H9 (cell line): ENCODE results near the gene NUDT7. TPM values are rescaled to one million over a fixed set of nuclear protein-coding genes. Genes with fewer than 3 reads are reported as not detected.

Experiments
- DNase-seq: peaks from one replicate; pipeline ENCODE4 v3.0.0-alpha.2; 2017
- H2AFZ ChIP-seq: one replicate; pipeline ENCODE4 v1.6.1; 2013; ENCODE audit warnings: mild to moderate bottlenecking, low read length, control low read depth, moderate library complexity
- H2AK5ac ChIP-seq: 2 replicates; pipeline ENCODE4 v1.6.1; 2013; ENCODE audit warnings: low read length, control low read depth, mixed read lengths; ENCODE audit not compliant: insufficient read length
- H2BK120ac ChIP-seq: one replicate; pipeline ENCODE4 v1.6.1; 2013; ENCODE audit warnings: low read depth, mild to moderate bottlenecking, low read length, control low read depth, inconsistent platforms; ENCODE audit not compliant: poor library complexity, severe bottlenecking
- H2BK12ac ChIP-seq: 2 replicates; pipeline ENCODE4 v1.6.1; 2013; ENCODE audit warnings: low read length, control low read depth, mixed read lengths, low read depth; ENCODE audit not compliant: insufficient read length
- H2BK15ac ChIP-seq: 2 replicates; pipeline ENCODE4 v1.6.1; 2013; ENCODE audit warnings: low read depth, low read length, control low read depth
- H2BK20ac ChIP-seq: one replicate; pipeline ENCODE4 v1.6.1; 2013; ENCODE audit warnings: low read depth, mild to moderate bottlenecking, low read length, control low read depth, inconsistent platforms; ENCODE audit not compliant: poor library complexity, severe bottlenecking
- H2BK5ac ChIP-seq: 2 replicates; pipeline ENCODE4 v1.6.1; 2013; ENCODE audit warnings: low read length, control low read depth, mixed read lengths; ENCODE audit not compliant: insufficient read length
- H3K14ac ChIP-seq: 2 replicates; pipeline ENCODE4 v1.6.1; 2013; ENCODE audit warnings: low read length, control low read depth; ENCODE audit not compliant: insufficient read depth
- H3K18ac ChIP-seq: 2 replicates; pipeline ENCODE4 v1.6.1; 2013; ENCODE audit warnings: low read depth, mild to moderate bottlenecking, mixed read lengths, low read length, control low read depth; ENCODE audit not compliant: insufficient read length
- H3K23ac ChIP-seq: 2 replicates; pipeline ENCODE4 v1.6.1; 2013; ENCODE audit warnings: low read length, control low read depth, mixed read lengths, low read depth; ENCODE audit not compliant: insufficient read length
- H3K23me2 ChIP-seq: 2 replicates; pipeline ENCODE4 v1.6.1; 2013; ENCODE audit warnings: low read depth, mild to moderate bottlenecking, mixed read lengths, low read length, control low read depth; ENCODE audit not compliant: insufficient read length, poor library complexity, severe bottlenecking
- H3K27ac ChIP-seq: 2 replicates; pipeline ENCODE4 v1.5.1; 2013; ENCODE audit warnings: low read length, control low read depth, mixed read lengths, low read depth; ENCODE audit not compliant: insufficient read length
- H3K27me3 ChIP-seq: 2 replicates; pipeline ENCODE4 v1.6.1; 2013; ENCODE audit warnings: low read length, control low read depth, inconsistent platforms; ENCODE audit not compliant: insufficient read depth
- H3K4ac ChIP-seq: 2 replicates; pipeline ENCODE4 v1.6.1; 2013; ENCODE audit warnings: low read depth, mild to moderate bottlenecking, control low read depth, inconsistent platforms, low read length, moderate library complexity
- H3K4me1 ChIP-seq: 2 replicates; pipeline ENCODE4 v1.6.1; 2013; ENCODE audit warnings: low read length, control low read depth, inconsistent platforms; ENCODE audit not compliant: insufficient read depth
- H3K4me2 ChIP-seq: 2 replicates; pipeline ENCODE4 v1.6.1; 2013; ENCODE audit warnings: low read length, control low read depth, mixed read lengths; ENCODE audit not compliant: insufficient read length, insufficient read depth
- H3K56ac ChIP-seq: 2 replicates; pipeline ENCODE4 v1.6.1; 2013; ENCODE audit warnings: low read depth, mild to moderate bottlenecking, mixed read lengths, low read length, control low read depth; ENCODE audit not compliant: insufficient read length
- H3K79me1 ChIP-seq: 2 replicates; pipeline ENCODE4 v1.6.1; 2013; ENCODE audit warnings: low read depth, mild to moderate bottlenecking, moderate library complexity, low read length, control low read depth, inconsistent platforms; ENCODE audit not compliant: insufficient read depth, poor library complexity, severe bottlenecking
- H3K79me2 ChIP-seq: 2 replicates; pipeline ENCODE4 v1.6.1; 2013; ENCODE audit warnings: low read length, control low read depth, inconsistent platforms; ENCODE audit not compliant: insufficient read depth
- H3K9ac ChIP-seq: 2 replicates; pipeline ENCODE4 v1.6.1; 2013; ENCODE audit warnings: low read length, control low read depth, mixed read lengths; ENCODE audit not compliant: insufficient read length; ENCODE audit errors: extremely low read depth
- H3K9me3 ChIP-seq: one replicate; pipeline ENCODE4 v1.6.1; 2013; ENCODE audit warnings: low read depth, low read length, inconsistent platforms; ENCODE audit not compliant: control insufficient read depth
- H3T11ph ChIP-seq: one replicate; pipeline ENCODE4 v1.6.1; 2013; ENCODE audit warnings: mild to moderate bottlenecking, low read length, control low read depth, inconsistent platforms
- H4K20me1 ChIP-seq: one replicate; pipeline ENCODE4 v1.6.1; 2013; ENCODE audit not compliant: control insufficient read depth, insufficient read length, insufficient read depth
- H4K5ac ChIP-seq: 2 replicates; pipeline ENCODE4 v1.6.1; 2013; ENCODE audit warnings: low read depth, mild to moderate bottlenecking, mixed read lengths, low read length, control low read depth; ENCODE audit not compliant: insufficient read length
- H4K8ac ChIP-seq: replicated peaks from 2 replicates; pipeline ENCODE4 v1.6.1; 2013; ENCODE audit warnings: low read length, control low read depth, mixed read lengths, low read depth; ENCODE audit not compliant: insufficient read length
- H4K91ac ChIP-seq: 2 replicates; pipeline ENCODE4 v1.6.1; 2013; ENCODE audit warnings: low read depth, mild to moderate bottlenecking, moderate library complexity, mixed read lengths, low read length, control low read depth; ENCODE audit not compliant: insufficient read length
- H3K27ac Mint-ChIP-seq, 3 experiments: 2 replicates in 2 of 3; 3 replicates in 1 of 3; pipeline ENCODE4 v1.8.0; 2020 to 2021; ENCODE audit warnings: mixed read lengths in 3 of 3, mild to moderate bottlenecking in 1 of 3, moderate library complexity in 1 of 3
- H3K27me3 Mint-ChIP-seq: 2 replicates; pipeline ENCODE4 v1.8.0; 2021; ENCODE audit warnings: low read depth, mild to moderate bottlenecking, moderate library complexity, mixed read lengths
- H3K36me3 Mint-ChIP-seq, 3 experiments: 2 replicates in 2 of 3; 3 replicates in 1 of 3; pipeline ENCODE4 v1.8.0; 2020 to 2021; ENCODE audit warnings: low read depth in 3 of 3, mixed read lengths in 3 of 3; ENCODE audit not compliant: insufficient read depth in 1 of 3
- H3K4me1 Mint-ChIP-seq, 2 experiments: 2 replicates each; pipeline ENCODE4 v1.8.0; 2020; ENCODE audit warnings: mixed read lengths in 2 of 2
- H3K4me3 Mint-ChIP-seq, 2 experiments: 2 replicates in 1 of 2; 3 replicates in 1 of 2; pipeline ENCODE4 v1.8.0; 2020 to 2021; ENCODE audit warnings: mild to moderate bottlenecking in 2 of 2, mixed read lengths in 2 of 2, moderate library complexity in 1 of 2
- H3K9me3 Mint-ChIP-seq, 2 experiments: 2 replicates in 1 of 2; 3 replicates in 1 of 2; pipeline ENCODE4 v1.8.0; 2020; ENCODE audit warnings: mild to moderate bottlenecking in 2 of 2, mixed read lengths in 2 of 2, moderate library complexity in 1 of 2
- CTCF ChIP-seq: fragments of 200-600 bp; sonication (generic); conservative IDR thresholded peaks from 3 replicates; pipeline ENCODE4 v1.8.0; 2021; ENCODE audit warnings: antibody characterized with exemption, mild to moderate bottlenecking
- WGBS: extraction: QIAGEN DNeasy Blood & Tissue Kit; methylation state at CpG from one replicate; pipeline ENCODE4 v1.1.7; 2013; ENCODE audit warnings: missing lambda C conversion rate, low lambda C conversion rate, mixed read lengths; ENCODE audit not compliant: insufficient read length; ENCODE audit errors: extremely low coverage; 5-methylcytosine and 5-hydroxymethylcytosine counted together
- total RNA-seq: library from RNA; stranded (reverse); gene quantifications from 2 replicates; pipeline ENCODE4 v1.2.1, GENCODE V29; 2021

NUDT7 gene
- total RNA-seq, 1 experiment from 2014 or later, result 6.8 TPM

DNA sequence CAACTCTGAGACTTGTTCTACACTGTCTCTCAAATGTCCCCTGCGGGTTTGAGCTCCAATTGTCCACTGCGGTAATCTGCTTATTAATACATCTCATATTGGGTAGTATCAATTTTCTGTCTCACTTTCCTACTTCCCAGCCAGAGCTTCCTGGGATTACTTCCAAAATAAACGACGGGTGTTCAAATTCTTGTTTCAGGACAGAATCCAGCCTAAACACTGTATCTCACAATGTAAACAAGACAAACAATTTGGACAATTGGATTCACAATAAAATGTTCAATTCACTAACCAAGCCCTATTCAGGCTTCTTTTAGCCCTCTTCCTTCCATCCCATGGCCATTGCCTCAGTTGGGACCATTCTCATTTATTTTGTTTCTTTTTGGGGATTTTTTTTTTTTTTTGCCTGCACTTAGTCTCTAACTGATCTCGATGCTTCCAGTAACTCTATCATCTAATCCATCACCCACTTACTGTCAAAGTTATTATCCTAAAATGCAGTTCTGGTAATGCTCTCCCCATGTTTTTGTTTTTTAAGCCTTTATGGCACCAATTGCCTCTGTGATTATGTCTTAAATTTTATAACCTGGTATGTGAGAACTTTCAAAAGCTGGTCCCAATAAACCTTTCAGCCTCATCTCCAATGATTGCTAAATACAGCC lies 64.0 kb downstream of the NUDT7 start:
- Histone ChIP-seq H2BK20ac (no peak overlapping the region), H2AK5ac (no peak overlapping the region), H3K9me3 (no peaks in the 10 kb centered on the region), H3T11ph (no peak overlapping the region), H4K5ac (no peak overlapping the region), H2AFZ (no peak overlapping the region), H3K14ac (no peak overlapping the region), H4K8ac (no peak overlapping the region), H3K23ac (no peak overlapping the region), H2BK15ac (no peak overlapping the region), H3K4me1 (no peaks in the 10 kb centered on the region; the same call in 1 of the 2 replicates), H4K20me1 (no peaks in the 10 kb centered on the region), H3K56ac (no peak overlapping the region), H3K27ac (no peak overlapping the region), H3K79me2 (no peaks in the 10 kb centered on the region), H3K18ac (no peak overlapping the region), H3K4ac (no peak overlapping the region), H4K91ac (no peak overlapping the region), H2BK12ac (no peak overlapping the region), H2BK120ac (no peak overlapping the region), H3K27me3 (peaks cover 10% of the 10 kb centered on the region; the same call in 1 of the 2 replicates), H3K23me2 (peaks cover 21% of the 10 kb centered on the region), H3K9ac (no peak overlapping the region), H3K79me1 (no peaks in the 10 kb centered on the region), H2BK5ac (no peak overlapping the region), H3K4me2 (no peak overlapping the region)
- H3K36me3 Mint-ChIP-seq, result peaks cover 2 to 6% (median 5%) of the 10 kb centered on the region in 3 experiments; a peak in 5 of 7 replicates
- peaks cover 26 to 29% of the 10 kb centered on the region in 2 experiments for H3K4me1 Mint-ChIP-seq
- H3K27me3 Mint-ChIP-seq, result peaks cover 48% of the 10 kb centered on the region
- H3K9me3 Mint-ChIP-seq, result peaks cover 0 to 6% of the 10 kb centered on the region in 2 experiments; a peak in 4 of 5 replicates
- no CpG with 5 or more reads among the region's 5 CpGs for whole genome bisulfite sequencing
- no peak overlapping the region for H3K4me3 Mint-ChIP-seq
- DNase-seq, result no peak
- H3K27ac Mint-ChIP-seq, result no peak overlapping the region
- TF ChIP-seq CTCF, result no peak
